GM18508 (cell line): ENCODE measurements around the gene HTR3D.
"Not testable (repeated sequence)": the region's sequence is repeated elsewhere in the genome, so short reads cannot be mapped to it uniquely, and the experiment has no call there.

Experiments
- ATAC-seq: cut with Tn5 transposase; IDR thresholded peaks from one replicate; pipeline ENCODE4 v1.9.1; 2021; ENCODE audit warnings: moderate number of reproducible peaks; ENCODE audit not compliant: insufficient read depth, unreplicated experiment

The HTR3D gene

GRCh38 chr3:184031187-184031792, at the start of gene HTR3D:
TSS of gene HTR3D (plus strand) at chr3:184031742. CDS start at chr3:184031742, 0 bp downstream.
- no peak for ATAC-seq

GRCh38 chr3:183981990-183982644, 49.4 kb upstream of the HTR3D start:
- ATAC-seq = no peak

GRCh38 chr3:183984127-183984740, 47.3 kb upstream of the HTR3D start:
- no peak for ATAC-seq

- ATAC-seq = no peak
These were observed 46.5 kb upstream of the HTR3D start for GRCh38 chr3:183984749-183985729.

GRCh38 chr3:183987000-183987600, 44.4 kb upstream of the HTR3D start:
- no peak for ATAC-seq

- ATAC-seq = no peak
These were observed 43.2 kb upstream of the HTR3D start for GRCh38 chr3:183988216-183988790.

- ATAC-seq = no peak
These were observed 40.1 kb upstream of the HTR3D start for GRCh38 chr3:183991403-183991802.

GRCh38 chr3:184001761-184002160, 29.8 kb upstream of the HTR3D start:
- ATAC-seq = no peak

- no peak for ATAC-seq
These were observed 29.1 kb upstream of the HTR3D start for GRCh38 chr3:184002469-184002868.

GRCh38 chr3:184003187-184003967, 28.2 kb upstream of the HTR3D start:
- no peak for ATAC-seq

- ATAC-seq = no peak
These were observed 27.1 kb upstream of the HTR3D start for GRCh38 chr3:184004476-184004875.

GRCh38 chr3:184005941-184006507, 25.5 kb upstream of the HTR3D start:
- ATAC-seq = peak; percentile 65

- ATAC-seq = not testable (repeated sequence)
These were observed 24.3 kb upstream of the HTR3D start for GRCh38 chr3:184007143-184007813.

- ATAC-seq = no peak
These were observed 23.4 kb upstream of the HTR3D start for GRCh38 chr3:184008161-184008560.

- no peak for ATAC-seq
These were observed 20.2 kb upstream of the HTR3D start for GRCh38 chr3:184011230-184011876.

GRCh38 chr3:184011937-184012889, 19.3 kb upstream of the HTR3D start:
- ATAC-seq = no peak
